ENCODE measurements around the gene CALCOCO1.

- no peak for TF ChIP-seq POLR2A (IDR thresholded peaks at IDR 0.05)
- TF ChIP-seq CTCF (IDR thresholded peaks at IDR 0.05) = no peak
- TF ChIP-seq POLR2AphosphoS5 (IDR thresholded peaks at IDR 0.05) = no peak
- TF ChIP-seq EP300 (IDR thresholded peaks at IDR 0.05) = no peak
Measured at GRCh38 chr12:53752621-53753020, 25.4 kb upstream of the CALCOCO1 start.

Measured in sigmoid colon (tissue), 4 donors.